ENCODE data around the gene PCGF3. TPM values are rescaled to one million over a fixed set of nuclear protein-coding genes. Genes with fewer than 3 reads are reported as not detected.

PCGF3 gene
- total and polyA plus RNA-seq, 9 of the 15 experiments (the other 6 are each of a cell fraction or from before 2014, with no cell fraction given): 2.6 to 46.1 (median 20.3) TPM

DNA sequence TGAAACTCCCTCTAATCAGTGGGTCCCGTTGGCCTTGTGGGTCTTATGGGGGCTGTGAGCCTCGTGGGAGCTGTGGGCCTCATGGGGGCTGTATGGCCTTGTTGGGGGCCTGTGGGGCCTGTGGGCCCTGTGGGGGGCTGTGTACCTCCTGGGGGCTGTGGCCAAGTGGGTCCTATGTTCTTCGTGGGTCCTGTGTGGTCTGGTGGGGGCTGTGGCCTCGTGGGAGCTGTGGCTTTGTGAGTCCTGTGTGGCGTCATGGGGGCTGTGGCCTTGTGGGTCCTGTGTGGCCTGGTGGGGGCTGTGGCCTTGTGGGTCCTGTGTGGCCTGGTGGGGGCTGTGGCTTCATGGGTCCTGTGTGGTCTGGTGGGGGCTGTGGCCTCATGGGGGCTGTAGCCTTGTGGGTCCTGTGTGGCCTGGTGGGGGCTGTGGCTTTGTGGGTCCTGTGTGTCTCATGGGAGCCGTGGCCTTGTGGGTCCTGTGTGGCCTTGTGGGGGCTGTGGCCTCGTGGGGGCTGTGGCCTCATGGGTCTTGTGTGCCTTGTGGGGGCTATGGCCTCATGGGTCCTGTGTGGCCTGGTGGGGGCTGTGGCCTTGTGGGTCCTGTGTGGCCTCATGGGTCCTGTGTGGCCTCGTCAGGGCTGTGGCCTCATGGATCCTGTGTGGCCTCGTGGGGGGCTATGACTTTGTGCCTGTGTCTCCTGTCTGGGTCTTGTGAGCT lies 7.4 kb downstream of the PCGF3 start:
- peaks cover 0 to 27% of the 10 kb centered on the region in 2 experiments; a peak in 4 of 5 replicates for H3K4me1 ChIP-seq (replicated peaks in 1 of 2; ENCODE audit: control insufficient read depth in 2 of 2, insufficient read depth in 2 of 2, low read length in 2 of 2)
- H4K20me1 ChIP-seq (replicated peaks; ENCODE audit: control insufficient read depth, insufficient read depth, low read length): no peaks in the 10 kb centered on the region
- no peak overlapping the region for H2AFZ ChIP-seq (ENCODE audit: low read depth, low read length)
- H3K36me3 ChIP-seq (ENCODE audit: control insufficient read depth, insufficient read depth, low read length): peaks cover 31% of the 10 kb centered on the region; the same call in 2 of the 3 replicates
- H3K27ac ChIP-seq (ENCODE audit: extremely low read depth, low read depth, low read length): no peak overlapping the region
- ChIA-PET POLR2A (no interaction called here), CTCF (ENCODE audit: low intra/inter-chr PET ratio) (no interaction called here)
- no TSS peak for BruUV-seq (replicated peaks)
- no peak for TF ChIP-seq KLF13 (tag; IDR thresholded peaks at IDR 0.05; ENCODE audit: borderline replicate concordance, low read depth)
- TF ChIP-seq RBFOX2 (IDR thresholded peaks at IDR 0.05; ENCODE audit: low read depth, low read length): peak; percentile 38; the same call in 1 of the 2 replicates
- TF ChIP-seq, protein P1, sequence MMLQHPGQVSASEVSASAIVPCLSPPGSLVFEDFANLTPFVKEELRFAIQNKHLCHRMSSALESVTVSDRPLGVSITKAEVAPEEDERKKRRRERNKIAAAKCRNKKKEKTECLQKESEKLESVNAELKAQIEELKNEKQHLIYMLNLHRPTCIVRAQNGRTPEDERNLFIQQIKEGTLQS (IDR thresholded peaks at IDR 0.05): no peak
- TF ChIP-seq, protein P1 (CRISPR knock-in tag; conservative IDR thresholded peaks at IDR 0.05): no peak
- no peak for TF ChIP-seq HNRNPL (IDR thresholded peaks at IDR 0.05; ENCODE audit: low read depth, low read length)
- intact Hi-C loops (cut with micrococcal nuclease): no loop called here
- no peak for FAIRE-seq
- no peak for ATAC-seq
- no peaks in the 10 kb centered on the region for H3K27me3 ChIP-seq (ENCODE audit: control insufficient read depth in 2 of 2, insufficient read depth in 2 of 2, low read length in 2 of 2)
- H3K9me1 ChIP-seq (ENCODE audit: control insufficient read depth, insufficient read depth, low read length): no peaks in the 10 kb centered on the region
- no peak for DNase-seq (ENCODE audit: extremely low read depth in 1 of 4, low spot score in 3 of 4)
- H3K4me2 ChIP-seq (ENCODE audit: insufficient read depth, low read length): no peak overlapping the region
- WGBS (ENCODE audit: insufficient coverage, low coverage, missing lambda C conversion rate): 93% methylated on average over 5 of the region's 9 CpGs
- H3K9me3 ChIP-seq (replicated peaks; ENCODE audit: control insufficient read depth, insufficient read depth, low read depth, low read length): no peaks in the 10 kb centered on the region
- in situ Hi-C loops (cut with MboI): no loop called here
- H3K4me3 ChIP-seq: no peak overlapping the region
- H3K9ac ChIP-seq (ENCODE audit: insufficient read depth in 1 of 2, low read depth in 2 of 2, low read length in 2 of 2): peak overlapping the region in 1 of 2 experiments; percentile 35; a peak in 1 of 4 replicates
- H3K79me2 ChIP-seq (ENCODE audit: control insufficient read depth, insufficient read depth, low read length): peaks cover 78% of the 10 kb centered on the region

All from K562 (cell line).